ENCODE results near the gene NUPR2.
"Not testable (repeated sequence)": the region's sequence is repeated elsewhere in the genome, so short reads cannot be mapped to it uniquely, and the experiment has no call there.

Gene NUPR2

DNA sequence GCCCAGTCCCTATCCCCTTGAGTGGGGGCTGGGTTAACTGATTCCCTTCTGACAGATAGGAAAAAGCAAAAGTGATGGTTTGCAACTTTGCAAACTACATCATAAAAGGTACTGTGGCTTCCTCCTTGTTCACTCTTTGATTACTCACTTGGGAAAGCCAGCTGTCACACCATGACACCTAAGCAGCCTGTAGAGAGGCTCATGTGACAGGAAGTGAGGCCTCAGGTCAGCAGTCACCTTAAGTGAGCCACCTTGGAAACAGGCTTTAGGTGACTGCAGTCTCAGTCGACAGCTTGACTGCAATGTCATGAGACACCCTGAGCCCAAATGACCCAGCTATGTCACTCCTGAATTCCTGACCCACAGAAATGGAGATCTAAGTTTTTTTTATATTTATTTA, 5.6 kb downstream of the NUPR2 start:
- no peak overlapping the region for H3K4me3 ChIP-seq (ENCODE audit: low read length)
- DNase-seq (ENCODE audit: low read depth) = no peak
- TF ChIP-seq, protein P1, sequence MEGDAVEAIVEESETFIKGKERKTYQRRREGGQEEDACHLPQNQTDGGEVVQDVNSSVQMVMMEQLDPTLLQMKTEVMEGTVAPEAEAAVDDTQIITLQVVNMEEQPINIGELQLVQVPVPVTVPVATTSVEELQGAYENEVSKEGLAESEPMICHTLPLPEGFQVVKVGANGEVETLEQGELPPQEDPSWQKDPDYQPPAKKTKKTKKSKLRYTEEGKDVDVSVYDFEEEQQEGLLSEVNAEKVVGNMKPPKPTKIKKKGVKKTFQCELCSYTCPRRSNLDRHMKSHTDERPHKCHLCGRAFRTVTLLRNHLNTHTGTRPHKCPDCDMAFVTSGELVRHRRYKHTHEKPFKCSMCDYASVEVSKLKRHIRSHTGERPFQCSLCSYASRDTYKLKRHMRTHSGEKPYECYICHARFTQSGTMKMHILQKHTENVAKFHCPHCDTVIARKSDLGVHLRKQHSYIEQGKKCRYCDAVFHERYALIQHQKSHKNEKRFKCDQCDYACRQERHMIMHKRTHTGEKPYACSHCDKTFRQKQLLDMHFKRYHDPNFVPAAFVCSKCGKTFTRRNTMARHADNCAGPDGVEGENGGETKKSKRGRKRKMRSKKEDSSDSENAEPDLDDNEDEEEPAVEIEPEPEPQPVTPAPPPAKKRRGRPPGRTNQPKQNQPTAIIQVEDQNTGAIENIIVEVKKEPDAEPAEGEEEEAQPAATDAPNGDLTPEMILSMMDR (conservative IDR thresholded peaks at IDR 0.05; ENCODE audit: low read depth, low read length) = no peak

DNA sequence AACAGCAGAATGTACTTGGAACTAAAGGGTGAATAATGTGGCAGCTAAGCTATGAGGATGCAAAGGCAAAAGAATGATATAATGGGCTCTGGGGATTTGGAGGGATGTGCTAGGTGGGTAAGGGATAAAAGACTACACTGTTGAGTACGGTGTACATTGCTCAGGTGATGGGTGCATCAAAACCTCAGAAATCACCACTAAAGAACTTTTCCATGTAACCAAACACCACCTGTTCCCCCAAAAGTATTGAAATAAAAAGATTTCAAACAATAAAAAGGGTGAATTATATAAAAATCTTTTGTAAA, 8.3 kb downstream of the NUPR2 start:
- TF ChIP-seq, protein P1 (conservative IDR thresholded peaks at IDR 0.05; ENCODE audit: low read depth, low read length) = no peak
- H3K4me3 ChIP-seq (ENCODE audit: low read length) = no peak overlapping the region
- DNase-seq (ENCODE audit: low read depth) = no peak

DNA sequence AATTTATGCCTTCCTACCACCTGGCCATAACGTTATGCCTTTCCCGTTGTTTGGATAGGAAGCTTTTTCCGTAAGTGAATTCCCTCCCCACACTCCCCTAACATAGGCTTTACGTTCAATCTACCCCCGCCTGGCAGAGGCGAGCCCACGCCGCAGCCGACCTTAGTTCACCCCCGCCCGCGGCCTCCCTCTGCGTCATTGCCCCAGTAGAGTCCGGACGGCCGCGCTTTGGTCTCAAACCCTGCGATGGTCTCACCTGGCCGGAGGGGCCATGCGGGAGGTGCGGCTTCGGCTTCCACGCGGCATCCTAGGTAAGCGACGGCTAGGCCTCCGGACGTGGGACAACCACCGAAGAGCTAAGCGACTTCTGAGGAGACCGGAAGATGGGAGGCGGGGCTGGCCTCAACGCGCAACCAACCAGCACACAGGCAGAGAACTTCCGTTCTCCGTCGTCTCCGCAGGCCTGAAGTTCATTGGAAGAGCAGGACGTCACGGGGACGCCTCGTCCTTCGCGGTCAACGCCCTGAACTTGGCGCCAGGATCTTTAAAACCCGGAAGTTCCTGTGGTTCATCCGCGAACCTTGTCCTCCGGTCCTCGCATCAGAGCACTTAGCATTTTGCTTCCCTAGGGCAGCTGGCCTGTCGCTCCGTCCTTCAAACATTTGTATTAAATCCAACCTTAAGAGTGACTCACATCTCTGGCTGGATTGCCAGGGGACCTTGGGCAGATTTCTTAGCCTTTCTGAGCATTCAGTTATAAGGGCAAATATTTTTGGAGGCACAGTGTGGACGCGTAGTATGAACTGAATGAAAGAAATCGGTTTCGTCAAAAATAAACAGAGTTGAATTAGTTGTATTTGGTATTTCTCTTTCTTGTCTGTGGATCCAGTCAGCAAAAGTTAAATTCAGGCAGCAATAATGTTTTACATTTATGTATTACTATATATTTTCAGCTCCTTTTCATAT, 9.8 kb downstream of the NUPR2 start, which contains the start of gene CHCHD2:
TSS of gene CHCHD2 (minus strand) at position 369 of the 966 bp plus-strand sequence. CDS start at position 306, 63 bp downstream.
- peak within 1 kb of the TSS; percentile 100 for H3K4me3 ChIP-seq (ENCODE audit: low read length)
- DNase-seq (ENCODE audit: low read depth) = peak; percentile 98
- TF ChIP-seq, protein P1 (conservative IDR thresholded peaks at IDR 0.05; ENCODE audit: low read depth, low read length) = no peak

DNA sequence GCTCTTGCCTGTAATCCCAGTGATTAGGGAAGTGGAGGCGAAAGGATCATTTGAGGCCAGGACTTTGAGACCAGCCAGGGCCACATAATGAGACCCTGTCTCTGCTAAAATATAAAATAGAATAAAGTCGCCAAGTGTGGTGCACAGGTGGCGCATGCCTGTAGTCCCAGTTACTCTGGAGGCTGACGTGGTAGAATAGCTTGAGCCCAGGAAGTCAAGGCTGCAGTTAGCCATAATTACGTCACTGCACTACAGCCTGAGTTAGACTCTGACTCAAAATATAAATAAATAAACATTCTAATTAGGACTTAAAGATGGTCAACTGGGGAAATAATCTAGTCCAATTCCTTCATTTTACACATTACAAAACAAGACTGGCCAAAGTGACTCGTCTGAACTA, 10.7 kb downstream of the NUPR2 start:
- DNase-seq (ENCODE audit: low read depth) = peak; percentile 38
- H3K4me3 ChIP-seq (ENCODE audit: low read length) = peak overlapping the region; percentile 100
- TF ChIP-seq, protein P1 (conservative IDR thresholded peaks at IDR 0.05; ENCODE audit: low read depth, low read length) = peak; percentile 2

DNA sequence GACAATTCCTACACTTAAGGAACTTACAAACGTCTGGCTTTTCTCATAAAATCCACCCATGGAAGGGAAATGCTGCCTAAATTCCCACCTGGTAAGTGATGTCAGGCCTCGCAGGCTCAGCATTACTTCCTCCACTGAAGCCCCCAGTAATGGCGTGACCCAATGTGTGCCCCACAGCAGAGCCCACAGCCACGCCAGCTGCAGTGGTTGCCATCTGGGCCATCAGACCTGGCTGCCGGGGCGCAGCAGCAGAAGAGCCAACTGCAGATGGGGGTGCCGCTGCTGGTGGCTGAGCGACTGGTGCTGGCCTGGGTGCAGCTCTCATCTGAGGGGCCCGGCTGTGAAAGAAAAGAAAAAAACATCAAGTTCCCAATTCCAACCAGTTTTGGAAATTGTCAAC, 12.1 kb downstream of the NUPR2 start:
- H3K4me3 ChIP-seq (ENCODE audit: low read length); DNase-seq (ENCODE audit: low read depth): not testable (repeated sequence)

DNA sequence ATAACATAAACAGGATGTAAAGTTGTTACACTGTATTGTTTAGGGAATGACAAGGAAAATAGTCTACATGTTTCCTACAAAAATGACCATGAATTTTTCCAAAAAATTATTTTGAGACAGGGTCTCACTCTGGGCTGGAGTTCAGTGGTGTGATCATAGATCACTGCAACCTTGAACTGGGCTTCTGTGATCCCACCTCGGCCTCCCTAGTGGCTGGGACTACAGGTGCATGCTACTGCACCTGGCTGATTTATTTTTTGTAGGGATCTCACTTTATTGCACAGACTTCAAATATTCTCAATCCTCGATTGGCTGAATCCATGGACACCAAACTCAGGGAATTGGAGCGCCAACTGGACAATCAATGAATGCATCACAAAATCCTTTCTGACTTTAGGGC, 16.6 kb downstream of the NUPR2 start:
- TF ChIP-seq, protein P1 (conservative IDR thresholded peaks at IDR 0.05; ENCODE audit: low read depth, low read length) = no peak
- no peak overlapping the region for H3K4me3 ChIP-seq (ENCODE audit: low read length)
- no peak for DNase-seq (ENCODE audit: low read depth)

DNA sequence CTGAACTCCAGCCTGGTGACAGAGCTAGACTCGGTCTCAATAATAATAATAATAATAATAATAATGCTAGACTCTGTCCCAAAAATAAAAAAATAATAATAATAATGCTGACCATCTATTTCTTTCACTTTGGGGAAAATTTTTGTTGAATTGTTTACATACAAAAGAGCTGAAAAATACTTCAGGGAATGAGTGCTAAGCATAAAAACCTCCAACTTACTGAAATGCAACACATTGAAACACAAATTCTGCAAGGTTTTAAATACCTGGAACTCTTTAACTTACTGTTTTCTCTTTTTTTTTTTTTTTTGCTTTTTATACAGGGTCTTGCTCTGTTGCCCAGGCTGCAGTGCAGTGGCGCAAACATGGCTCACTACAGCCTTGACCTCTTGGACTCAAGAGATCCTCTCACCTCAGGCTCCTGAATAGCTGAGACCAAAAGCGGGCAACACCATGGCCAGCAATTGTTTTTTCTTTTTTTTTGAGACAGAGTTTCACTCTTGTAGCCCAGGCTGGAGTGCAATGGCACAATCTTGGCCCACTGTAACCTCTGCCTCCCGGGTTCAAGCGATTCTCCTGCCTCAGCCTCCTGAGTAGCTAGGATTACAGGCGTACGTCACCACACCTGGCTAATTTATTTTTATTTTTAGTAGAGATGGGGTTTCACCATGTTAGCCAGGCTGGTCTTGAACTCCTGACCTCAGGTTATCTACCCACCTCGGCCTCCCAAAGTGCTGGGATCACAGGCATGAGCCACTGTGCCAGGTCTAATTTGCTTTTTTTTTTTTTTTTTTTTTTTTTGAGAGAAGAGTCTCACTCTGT, 17.8 kb downstream of the NUPR2 start:
- DNase-seq (ENCODE audit: low read depth); H3K4me3 ChIP-seq (ENCODE audit: low read length): not testable (repeated sequence)

DNA sequence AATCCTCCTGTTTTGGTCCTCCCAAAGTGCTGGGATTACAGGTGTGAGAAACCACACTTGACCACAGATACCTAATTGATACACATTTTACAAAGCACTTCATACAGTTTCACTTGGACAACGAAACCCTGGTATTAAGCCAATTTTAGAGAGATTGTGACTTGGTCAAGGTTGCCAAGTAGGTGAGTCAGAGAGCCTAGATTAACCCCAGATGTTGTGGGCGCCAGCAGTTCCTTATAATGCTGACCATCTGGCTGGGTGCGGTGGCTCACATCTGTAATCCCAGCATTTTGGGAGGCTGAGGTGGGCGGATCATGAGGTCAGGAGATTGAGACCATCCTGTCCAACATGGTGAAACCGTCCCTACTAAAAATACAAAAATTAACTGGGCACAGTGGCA, 18.5 kb downstream of the NUPR2 start:
- no peak overlapping the region for H3K4me3 ChIP-seq (ENCODE audit: low read length)
- no peak for DNase-seq (ENCODE audit: low read depth)
- TF ChIP-seq, protein P1 (conservative IDR thresholded peaks at IDR 0.05; ENCODE audit: low read depth, low read length) = no peak
